HL-60/S4 (cell line): Measurements from ENCODE around the gene PRDM13.
"Not testable (repeated sequence)": the region's sequence is repeated elsewhere in the genome, so short reads cannot be mapped to it uniquely, and the experiment has no call there.

ENCODE experiments used
- in situ Hi-C: fragments of 300-500 bp; cut with MboI; formaldehyde crosslinking; loops from 2 replicates; pipeline ENCODE4 v1.14.3; 2022; ENCODE audit warnings: low sequenced_read_pairs

The PRDM13 gene

DNA sequence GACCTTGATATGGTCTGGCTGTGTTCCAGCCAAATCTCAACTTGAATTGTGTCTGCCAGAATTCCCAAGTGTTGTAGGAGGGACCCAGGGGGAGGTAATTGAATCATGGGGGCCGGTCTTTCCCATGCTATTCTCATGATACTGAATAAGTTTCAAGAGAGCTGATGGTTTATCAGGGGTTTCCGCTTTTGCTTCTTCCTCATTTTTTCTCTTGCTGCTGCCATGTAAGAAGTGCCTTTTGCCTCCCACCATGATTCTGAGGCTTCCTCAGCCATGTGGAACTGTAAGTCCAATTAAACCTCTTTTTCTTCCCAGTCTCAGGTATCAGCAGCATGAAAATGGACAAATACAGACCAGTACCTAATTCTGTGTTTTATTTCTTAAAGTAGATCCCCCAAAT lies 15.4 kb downstream of the PRDM13 start:
- in situ Hi-C loops: not testable (repeated sequence)

DNA sequence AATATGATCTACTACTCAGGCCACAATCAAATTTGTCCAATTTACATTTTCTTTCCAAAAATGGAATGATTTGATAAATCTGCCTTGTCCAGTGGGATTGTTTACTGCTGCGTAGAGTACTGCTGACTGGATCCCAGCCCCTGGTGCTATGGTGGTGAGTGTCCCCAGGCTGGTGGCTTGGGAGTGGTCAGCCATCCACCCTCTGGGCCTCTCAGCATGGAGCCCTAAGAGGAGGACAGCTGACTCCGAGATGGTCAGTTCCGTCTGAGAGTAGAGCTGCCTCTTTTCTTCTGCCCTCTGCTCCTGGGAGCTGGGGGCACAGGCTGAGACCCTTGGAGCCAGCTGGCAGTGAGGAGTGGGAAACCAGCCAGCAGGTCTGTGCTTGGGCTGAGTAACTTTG lies 22.7 kb downstream of the PRDM13 start:
- in situ Hi-C loops: no loop called here

DNA sequence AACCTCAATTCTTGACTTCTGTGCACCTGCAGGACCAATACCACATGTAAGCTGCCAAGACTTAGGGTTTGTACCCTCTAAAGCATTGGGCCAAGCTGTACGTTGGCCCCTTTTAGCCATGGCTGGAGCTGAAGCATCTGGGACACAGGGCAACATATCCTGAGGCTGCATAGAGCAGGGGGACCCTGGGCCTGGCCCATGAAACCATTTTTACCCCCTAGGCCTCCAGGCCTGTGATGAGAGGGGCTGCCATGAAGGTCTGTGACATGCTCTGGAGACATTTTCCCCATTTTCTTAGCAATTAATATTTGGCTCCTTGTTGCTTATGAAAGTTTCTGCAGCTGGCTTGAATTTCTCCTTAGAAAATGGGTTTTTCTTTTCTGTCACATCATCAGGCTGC lies 31.0 kb downstream of the PRDM13 start:
- in situ Hi-C loops: no loop called here

DNA sequence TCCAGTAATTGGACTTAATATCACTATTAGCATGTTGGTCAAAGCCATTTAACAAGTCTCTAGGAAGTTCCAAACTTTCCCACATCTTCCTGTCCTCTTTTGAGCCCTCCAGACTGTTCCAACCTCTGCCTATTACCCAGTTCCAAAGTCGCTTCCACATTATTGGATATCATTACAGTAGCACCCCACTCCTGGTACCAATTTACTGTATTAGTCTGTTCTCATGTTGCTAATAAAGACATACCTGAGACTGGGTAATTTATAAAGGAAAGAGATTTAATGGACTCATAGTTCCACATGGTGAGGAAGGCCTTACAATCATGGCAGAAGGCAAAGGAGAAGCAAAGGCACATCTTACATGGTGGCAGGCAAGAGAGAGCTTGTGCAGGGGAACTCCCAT lies 31.7 kb downstream of the PRDM13 start:
- in situ Hi-C loops: not testable (repeated sequence)

DNA sequence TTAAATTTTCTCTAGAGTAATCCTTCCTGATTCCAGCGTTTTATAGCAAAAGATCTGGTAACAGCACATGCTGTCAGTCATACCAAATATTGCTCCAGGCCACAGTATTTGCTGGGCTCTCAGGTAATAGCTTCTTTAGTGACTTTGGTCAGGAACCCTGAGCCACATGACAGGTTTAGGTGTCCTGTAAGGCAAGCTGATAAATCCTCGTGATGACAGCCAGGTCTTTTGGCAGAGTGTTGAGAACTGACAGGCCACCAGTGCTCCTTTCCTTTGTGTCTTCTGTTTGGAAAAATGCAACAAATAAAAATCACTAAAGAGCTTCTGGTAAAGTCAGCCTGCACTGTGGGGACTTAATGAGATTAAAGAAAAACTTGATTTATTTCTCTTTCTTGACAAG lies 34.6 kb downstream of the PRDM13 start:
- in situ Hi-C loops: no loop called here

DNA sequence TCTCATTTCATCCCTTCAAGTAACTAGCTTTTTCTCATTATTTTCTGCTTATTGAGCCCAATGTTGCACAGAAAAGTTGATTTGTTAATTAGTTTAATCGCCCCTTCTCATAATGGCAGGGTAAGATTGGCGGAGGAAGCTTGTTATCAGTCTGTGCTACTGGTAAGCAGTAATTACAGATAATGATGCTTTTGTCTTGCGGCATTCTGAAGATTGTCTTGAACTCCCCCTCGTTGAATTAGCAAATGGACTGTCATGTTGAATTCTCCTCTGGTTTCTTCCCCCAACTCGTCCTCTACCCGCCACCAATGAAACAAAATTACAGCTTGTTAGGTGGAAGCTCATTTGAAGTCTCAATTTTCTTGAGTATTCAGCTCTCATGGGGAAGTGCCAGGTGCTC lies 39.4 kb downstream of the PRDM13 start:
- in situ Hi-C loops: no loop called here

DNA sequence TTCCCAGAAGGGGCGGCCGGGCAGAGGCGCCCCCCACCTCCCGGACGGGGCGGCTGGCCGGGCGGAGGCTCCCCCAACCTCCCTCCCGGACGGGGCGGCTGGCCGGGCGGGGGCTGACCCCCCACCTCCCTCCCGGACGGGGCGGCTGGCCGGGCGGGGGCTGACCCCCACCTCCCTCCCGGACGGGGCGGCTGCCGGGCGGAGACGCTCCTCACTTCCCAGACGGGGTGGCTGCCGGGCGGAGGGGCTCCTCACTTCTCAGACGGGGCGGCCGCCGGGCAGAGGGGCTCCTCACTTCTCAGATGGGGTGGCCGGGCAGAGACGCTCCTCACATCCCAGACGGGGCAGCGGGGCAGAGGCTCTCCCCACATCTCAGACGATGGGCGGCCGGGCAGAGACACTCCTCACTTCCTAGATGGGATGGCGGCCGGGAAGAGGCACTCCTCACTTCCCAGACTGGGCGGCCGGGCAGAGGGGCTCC lies 43.5 kb downstream of the PRDM13 start:
- in situ Hi-C loops: not testable (repeated sequence)

DNA sequence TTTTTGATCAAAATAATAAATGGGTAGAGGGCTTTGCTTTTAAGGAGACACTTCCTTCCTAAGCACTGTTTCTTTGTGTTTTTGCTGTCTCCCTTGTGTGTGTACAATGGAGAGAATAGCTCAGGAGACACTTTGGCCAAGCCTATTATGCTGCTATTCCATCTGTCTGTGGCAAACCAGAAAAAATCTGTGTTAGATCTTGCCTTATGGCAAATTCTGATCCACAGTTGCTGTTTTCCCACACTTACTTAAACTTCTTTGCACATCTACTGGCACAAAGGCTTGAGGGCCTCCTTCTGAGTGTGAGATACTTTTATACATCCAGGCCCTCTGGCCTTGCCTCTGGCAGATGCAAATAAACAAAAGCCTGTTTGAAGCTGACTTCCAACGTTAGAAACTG lies 53.6 kb downstream of the PRDM13 start:
- in situ Hi-C loops: no loop called here

DNA sequence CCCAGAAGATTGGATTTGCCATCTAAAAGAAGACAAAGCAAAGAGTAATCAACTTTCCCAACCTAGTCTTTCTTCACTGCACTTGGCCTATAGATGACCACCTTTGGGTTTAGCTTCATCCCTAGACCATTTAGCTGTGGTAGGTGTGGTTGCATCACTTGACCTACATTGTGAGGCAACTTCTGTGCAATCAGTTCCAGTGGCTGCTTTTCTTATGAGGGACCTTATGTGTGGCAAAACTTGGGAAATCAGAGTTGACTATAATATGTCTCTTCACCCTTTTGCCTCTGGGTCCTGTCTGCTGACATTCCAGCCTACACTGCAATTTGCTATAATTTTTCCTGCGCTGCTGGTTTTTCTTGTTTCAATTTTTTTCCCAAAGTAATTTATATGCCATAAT lies 55.2 kb downstream of the PRDM13 start:
- in situ Hi-C loops: no loop called here

DNA sequence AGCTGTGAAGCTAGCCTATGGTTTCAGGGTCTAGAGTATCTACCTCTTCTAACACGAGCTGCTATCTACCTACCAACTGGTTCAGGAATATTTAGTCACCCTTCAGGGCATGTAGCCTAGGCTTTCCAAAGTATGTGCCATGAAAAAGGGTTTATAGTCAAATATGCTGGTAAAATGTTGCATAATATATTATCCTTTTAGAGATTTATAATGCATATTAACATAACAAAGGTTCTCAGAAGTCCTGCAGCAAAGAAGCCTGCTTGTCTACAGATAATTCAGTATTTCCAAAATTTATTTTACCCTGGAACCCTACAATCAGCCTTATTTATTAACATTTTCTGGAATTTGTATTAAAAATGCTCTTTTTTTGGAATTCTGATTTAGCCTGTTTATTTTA lies 56.0 kb downstream of the PRDM13 start:
- in situ Hi-C loops: no loop called here
